Right hindlimb (tissue), 1 donor: ENCODE results near the gene HDAC10.

Experiments used
- DNase-seq: peaks from one replicate; pipeline ENCODE4 v3.0.0-alpha.2; 2018

HDAC10 gene, protein sequence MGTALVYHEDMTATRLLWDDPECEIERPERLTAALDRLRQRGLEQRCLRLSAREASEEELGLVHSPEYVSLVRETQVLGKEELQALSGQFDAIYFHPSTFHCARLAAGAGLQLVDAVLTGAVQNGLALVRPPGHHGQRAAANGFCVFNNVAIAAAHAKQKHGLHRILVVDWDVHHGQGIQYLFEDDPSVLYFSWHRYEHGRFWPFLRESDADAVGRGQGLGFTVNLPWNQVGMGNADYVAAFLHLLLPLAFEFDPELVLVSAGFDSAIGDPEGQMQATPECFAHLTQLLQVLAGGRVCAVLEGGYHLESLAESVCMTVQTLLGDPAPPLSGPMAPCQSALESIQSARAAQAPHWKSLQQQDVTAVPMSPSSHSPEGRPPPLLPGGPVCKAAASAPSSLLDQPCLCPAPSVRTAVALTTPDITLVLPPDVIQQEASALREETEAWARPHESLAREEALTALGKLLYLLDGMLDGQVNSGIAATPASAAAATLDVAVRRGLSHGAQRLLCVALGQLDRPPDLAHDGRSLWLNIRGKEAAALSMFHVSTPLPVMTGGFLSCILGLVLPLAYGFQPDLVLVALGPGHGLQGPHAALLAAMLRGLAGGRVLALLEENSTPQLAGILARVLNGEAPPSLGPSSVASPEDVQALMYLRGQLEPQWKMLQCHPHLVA

DNA sequence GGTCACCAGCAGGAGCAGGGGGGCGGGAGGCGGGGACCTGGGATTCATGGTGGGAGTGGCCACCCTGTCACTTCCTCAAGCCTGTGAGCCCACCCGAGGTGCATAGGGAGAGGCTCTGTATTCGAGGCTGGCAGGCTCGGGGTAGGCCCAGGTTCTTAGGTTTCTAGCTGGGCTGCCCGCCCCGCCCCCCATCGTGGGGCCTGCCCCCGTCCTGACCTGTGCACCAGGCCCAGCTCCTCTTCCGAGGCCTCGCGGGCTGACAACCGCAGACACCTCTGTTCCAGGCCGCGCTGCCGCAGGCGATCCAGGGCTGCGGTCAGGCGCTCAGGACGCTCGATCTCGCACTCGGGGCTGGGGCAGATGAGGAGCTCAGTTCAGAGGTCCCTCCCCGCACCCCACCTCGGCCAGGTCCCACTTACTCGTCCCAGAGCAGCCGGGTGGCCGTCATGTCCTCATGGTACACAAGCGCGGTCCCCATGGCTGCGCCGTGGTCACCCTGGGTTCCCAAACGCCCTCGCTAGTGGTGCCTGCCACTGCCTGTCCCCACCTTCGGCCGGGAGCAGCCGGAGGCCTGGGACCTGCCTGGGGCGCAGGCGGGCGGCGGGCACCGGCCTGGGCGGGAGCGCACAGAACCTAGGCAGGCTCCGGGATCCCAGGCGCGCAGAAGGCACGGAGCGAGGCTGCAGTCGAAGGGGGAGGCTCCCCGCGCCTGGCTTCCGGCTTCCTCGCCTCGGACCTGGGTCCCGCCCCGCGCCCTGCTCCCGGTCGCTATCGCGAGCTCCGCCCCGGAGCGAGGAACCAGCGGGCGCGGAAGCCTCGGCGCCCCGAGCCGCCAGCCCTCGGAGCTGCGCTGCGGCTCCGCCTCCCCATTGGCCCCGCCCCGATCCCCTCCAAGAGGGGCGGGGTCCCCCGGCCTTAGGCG, at the start of gene HDAC10:
HDAC10 (minus strand) TSS at position 711 of the 922 bp plus-strand sequence; CDS start at position 478, 233 bp downstream.
- peak; percentile 82 for DNase-seq

DNA sequence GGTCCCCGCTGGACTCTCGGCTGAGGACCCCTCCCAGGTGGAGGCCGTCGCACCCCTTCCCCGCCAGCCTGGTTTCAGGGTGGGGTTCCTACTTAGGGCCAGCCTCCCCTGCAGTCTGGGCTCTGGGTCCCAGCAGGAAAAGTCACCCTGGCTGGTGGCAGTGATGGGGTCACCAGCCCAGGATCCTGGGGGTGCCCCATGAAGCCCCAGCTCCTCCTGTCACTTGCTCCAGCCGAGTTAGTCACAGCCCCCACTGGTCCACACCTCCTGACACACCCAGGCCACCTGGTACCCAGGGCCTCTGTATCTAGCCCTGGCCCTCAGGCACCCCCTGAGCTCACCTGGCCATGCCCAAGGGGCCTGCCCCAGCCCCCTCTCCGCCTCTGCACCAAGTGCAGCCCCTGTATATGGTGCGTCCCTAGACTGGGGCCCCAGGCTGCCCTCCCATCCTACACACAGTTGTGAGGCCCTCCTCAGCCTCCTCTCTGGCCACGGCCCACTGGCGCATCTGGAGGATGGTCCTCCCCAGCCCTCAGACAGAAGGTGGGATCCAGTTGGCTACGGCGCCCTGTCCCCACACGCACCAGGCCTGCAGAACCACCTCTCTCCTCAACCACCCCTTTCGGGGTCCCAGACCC, 49.7 kb upstream of the HDAC10 start:
- DNase-seq: peak; percentile 19

DNA sequence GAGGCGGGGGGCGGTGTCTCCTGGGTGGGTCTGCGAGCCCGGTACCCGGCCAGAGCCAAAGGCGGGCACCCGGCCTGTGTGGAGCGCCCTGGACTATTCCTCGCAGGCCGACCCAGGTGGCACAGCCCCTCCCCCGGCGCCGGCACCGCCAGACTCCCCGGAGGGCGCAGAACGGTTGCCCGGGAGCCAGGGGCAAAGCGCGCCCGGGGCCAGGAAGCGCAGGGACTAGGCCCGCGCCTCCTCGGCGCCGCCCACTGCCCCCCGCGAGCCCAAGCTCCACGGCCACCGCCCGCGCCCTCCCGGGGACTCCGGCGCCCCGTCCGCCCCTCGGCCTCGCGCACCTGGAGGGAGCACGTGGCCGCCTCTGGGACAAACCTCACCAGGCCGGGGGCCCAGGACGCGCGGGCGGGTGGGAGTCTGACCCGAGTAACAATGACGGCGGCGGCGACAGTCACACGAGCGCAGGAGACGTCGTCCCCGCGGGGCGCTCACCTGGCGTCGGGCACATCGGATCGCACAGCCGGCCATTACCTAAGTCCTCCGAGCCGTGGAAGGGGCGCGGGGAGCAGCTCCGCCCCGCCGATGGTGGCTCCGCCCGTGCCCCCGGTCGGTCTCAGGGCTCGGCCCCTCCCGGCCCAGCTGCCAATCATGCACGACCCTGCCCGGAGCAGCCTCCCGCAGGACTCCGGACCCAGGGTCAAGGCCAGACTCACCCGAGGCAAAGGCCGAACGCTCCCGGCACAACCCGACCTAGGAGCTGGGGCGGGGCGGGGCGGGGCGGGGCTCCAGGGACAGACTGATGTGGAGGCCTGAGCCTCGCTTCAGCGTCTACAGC, 48.9 kb upstream of the HDAC10 start:
- DNase-seq: peak; percentile 27

DNA sequence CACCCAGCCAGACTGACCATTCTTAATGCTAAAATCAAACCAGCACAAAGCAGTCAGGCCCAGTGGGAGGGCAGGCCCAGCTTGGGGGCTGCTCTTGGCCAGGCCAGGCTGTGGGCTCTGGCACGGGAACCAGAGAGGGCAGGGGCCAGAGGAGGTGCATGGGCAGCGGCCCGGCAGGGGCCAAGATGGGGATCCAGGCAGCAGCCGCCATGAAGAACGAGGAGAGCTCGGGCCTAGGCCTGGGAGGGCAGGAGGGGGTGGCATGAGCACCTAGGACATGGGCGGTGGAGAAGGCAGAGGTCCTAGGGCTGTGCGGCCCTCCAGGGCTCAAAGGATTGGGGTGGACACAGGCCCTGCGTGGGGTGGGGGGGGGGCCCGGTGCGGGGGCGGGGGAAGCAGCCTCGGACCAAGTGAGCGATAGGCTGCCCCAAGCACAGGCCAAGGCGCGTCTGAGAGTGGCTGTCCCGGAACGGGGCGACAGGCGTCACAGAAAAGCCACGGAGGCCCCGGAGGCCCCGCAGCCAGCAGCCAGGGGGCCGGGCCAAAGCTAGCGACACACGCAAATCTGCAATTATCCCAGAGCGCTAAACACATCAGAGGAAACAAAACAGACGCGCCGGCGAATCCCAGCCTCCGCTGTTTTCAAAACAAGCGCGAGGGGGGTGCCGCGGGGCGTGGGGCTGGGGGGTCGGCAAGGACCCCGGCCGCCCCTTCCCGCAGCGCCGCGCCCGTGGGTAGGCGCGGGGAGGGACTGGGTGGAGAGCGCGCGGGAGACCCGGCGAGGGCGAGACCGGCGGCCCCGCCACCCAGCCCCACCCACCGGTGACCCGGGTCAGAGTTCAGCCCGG, 48.1 kb upstream of the HDAC10 start:
- DNase-seq: peak; percentile 55

DNA sequence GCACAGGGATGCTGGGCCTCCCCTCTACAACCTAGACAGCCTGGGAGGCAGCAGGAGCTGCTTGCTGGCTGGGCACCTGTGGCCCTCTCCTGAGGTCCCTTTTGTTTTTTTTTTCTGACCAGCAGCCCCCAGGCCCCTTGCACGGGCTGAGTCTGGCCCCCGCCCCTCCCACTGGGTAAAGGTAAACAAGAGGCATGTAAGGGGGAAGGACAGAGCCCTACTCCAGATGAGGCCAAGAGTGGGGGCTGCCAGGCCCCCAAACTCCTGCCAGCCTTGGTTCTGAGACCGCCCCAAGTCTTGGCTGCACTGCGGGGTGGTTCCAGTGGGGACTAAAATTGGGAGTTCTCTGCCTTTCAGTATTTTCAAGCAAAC, 47.2 kb upstream of the HDAC10 start:
- no peak for DNase-seq

DNA sequence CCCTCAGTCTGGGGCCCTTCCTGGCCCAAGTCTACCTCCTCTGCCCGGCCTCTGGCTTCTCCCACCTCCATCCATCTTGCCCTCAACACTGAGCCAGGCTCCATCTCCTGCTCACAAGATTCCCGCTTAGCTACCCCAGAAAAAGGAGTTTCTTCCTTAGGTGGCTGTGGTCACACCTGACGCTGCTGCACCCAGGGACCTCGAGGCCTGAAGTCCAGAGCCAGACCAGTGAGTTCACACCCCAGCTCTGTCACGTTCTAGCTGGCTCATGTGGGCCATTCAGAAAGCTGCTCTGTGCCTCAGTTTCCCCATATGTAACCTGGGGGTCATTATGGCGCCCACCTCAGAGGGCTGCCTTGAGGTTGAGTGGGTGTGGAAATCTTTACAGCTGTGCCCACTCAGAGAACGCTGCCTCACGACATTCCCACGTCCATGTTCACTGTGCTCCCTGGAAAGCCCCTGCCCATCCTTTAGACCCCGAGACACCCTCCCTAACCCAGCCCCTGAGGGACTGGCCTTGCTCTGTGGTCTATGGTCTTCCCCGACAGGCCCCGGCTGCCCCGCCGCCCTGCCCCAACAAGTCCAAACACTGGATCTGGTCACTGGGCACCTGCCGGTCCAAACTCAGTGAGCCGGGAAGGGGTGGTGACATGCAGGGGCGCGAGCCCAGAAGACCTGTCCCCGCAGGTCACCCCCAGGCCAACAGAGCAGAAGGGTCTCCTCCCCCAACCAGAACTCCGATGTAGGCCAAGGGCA, 46.6 kb upstream of the HDAC10 start:
- DNase-seq: no peak

DNA sequence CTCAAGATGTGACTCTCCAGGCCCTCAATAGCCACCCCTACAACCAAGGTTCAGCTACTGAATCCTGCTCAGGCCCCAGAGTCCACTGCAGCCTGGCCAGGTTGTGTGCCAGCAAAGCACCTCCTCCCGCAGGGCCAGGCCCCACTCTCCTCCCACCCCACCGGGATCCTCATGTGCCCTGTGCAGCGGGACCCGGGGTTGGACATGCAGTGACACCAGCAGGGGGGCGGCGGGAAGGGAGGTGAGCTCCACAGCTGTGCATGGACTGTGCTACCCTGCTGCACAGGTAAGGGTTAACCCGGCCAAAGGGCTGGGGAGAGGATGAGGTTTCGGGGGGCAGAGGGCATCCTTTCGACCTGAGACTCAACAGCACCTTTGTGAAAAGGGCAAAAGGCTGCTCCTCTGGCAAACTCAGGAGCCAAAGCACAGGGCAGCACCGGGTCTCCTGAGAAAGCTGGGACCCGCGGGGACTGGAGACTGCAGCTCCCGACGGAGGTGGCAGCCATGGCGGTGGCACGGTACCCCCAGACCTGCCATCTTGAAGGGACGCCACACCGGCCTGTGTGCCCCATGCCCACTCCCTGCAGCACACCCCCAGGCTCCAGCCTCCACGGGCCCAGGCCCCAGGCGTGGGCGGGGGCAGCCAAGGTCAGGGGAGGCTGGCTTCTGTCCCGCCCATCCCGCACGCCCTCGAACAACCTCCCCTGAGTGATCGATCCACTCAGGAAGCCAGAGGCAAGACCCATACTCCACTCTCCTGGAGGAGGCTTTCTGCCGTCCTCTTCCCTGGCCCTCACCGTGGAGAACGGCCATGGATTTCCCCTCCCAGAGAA, 45.8 kb upstream of the HDAC10 start:
- no peak for DNase-seq

DNA sequence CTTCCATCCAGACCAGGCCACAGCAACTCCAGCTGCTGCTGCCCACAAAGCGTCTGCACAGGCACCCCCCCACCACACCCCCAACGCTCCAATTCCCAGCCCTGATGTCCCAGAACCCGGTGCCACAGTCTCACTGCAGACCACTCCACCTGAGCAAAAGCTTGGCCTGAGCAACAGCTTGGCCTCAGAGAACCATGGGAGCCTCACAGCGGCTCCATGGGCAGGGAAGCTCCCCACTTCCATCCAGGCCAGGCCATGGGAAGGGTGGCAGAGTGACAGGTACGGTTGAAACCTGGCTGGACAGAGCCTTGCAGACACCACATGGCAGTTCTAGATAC, 43.2 kb upstream of the HDAC10 start:
- DNase-seq: no peak

DNA sequence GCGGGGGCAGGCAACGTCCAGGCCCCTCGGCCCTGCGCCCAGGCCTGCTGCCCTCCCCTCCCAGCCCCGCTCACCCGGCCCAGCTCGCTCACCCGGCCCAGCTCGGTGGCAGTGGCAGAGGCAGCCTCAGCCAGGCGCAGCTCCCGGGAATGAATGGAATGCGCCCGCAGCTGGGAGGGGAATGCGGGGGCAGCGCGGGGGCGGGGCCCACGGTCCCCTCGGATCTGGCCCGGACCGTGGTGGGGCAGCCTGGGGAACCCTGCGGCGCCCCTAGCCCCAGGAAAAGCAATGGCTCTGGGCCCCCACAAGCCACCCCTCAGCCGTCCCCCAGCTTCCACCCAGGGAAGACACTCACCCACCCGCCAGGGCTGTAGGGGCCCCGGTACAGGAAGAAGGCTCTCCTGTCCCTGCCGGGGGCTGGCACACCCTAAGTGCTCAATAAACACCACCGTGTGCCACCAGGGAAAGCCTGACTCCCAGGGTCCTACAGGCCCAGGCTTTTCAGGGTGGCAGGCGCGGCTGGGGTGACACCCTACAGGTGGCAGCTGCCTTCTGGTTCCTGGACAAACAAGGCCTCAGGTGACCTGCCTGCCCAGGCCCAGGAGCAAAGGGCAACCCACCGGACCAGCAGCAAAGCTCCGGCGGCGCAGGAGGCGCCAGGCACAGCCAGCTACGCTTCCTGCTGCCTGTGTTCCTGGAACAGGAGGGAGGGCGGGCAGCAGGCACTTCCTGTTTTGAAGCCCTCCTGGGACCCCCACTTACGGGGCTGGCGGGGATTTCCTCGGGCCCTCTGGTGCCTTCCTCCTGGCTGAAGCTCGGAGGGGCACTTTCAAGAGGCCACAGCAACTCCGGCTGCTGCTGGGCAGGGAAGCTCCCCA, 42.6 kb upstream of the HDAC10 start:
- peak; percentile 80 for DNase-seq

DNA sequence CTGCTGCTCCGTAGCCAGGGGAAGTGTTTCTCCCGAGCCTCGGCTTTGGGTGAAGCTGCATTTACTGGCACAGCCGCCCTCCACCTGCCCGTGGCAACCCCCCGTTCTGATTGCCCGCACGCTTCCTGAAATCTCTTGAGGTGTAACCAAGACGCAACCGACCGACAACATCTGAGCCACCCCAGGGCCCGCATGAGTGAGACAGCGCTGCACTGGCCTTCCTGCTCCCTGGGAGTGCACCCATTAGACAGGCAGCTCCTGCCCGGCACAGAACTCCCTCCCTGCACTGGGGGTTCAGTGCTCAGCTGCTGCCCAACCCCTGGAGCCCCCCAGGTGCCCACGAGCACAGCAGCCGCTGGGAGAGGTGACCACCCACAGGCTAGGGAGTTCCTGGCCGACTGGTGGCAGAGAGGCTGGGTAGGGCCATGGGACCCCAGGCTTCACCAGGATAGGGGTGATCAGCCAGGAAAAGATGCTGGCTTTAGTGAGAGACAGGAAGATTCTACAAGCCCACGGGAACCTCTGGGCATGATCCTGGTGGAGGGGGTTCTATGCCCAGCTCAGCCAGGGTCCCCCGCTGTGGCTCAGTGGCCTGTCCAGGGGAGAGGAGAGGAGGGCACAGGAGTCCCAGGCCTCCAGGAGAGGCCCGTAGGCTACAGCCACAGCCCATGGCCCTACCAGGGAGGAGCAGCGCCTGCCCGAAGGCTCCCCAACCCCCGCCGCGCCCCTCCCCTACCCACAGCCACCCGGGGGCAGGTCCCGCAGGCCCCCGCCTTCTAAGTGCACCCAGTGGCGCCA, 41.8 kb upstream of the HDAC10 start:
- DNase-seq: no peak

DNA sequence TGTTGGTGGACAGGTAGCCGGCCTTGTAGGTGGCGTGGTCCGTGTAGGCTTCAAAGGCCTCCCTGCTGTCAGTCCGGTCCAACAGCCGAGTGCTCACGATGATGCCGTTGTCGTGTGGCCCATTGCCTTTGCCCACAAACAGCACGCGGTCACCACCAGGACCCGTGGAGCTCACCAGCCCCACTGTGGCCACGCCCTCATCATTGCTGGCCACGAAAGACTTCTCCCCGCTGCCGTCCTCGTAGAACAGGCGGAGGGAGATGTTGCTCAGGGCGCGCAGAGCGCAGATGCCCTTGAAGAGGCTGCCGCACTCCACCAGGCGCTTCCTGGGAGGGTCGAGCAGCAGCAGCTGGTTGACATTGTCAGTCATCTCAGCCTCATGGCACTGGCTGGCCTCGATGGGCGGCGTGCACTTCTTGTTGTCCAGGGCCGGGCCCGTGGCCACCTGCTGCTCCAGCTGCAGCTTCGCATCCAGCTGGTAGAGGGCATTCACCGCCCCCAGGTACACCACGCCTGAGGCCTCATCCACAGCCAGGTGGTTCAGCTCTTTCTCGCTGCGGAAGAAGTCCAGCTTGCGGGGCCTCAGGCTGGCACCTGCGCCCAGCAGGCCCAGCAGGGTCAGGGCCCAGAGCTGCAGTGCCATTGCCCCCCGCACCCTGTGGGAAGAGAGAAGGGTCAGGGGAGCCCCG, 39.0 kb upstream of the HDAC10 start:
- no peak for DNase-seq

DNA sequence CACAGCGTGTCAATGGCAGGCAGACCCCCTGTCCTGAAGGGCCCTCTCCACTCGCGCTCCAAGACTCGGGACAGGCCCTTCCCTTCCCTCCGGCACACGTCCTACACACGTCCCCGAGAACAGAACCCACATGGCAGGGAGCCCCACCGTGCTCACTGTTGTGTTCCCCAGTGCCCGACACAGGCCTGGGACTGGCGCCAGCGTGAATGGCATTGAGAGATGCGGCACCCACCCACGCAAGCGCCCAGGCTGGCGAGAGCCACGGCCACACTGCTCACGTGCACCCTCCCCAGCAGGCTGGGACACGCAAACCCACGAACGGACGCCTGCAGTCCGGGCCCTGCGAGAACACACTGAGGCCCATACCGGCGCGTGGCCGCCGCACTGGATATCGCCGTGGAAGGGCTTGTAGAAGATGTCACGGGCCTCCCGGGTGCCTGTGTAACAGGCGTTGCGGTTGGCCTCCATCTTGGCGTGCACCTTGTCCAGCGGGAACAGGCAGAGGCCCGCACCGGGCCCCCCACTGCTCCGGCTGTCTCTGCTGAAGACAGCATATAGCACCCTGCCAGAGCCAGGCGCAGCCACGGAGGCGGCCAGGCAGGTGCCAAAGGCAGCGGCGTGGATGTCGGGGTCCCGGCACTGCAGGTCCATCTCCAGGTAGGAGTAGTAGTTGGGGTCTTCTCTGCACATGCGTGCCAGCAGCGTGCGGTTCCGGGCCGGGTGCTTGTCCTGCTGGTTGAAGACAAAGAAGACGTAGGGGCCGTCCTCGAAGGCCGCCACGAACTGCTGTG, 38.3 kb upstream of the HDAC10 start:
- no peak for DNase-seq

DNA sequence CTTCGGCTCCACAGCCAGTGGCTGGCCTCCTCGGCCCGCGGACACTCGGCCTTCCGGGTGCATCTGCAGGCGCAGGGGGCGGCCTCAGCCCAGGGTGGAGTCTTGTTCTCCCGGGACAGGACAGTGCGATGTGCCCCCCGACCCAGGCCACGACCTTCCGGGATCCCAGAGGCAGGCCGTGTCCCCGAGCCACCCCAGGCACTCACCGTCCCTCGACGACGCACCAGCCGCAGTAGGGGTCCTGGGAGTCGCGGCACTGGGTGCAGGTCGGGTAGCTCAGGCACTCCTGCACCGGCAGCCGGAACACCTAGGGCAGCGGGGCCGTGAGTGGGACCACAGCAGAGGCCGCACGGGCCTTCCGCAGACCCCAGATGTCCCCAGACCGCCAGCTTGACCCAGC, 36.7 kb upstream of the HDAC10 start:
- no peak for DNase-seq

DNA sequence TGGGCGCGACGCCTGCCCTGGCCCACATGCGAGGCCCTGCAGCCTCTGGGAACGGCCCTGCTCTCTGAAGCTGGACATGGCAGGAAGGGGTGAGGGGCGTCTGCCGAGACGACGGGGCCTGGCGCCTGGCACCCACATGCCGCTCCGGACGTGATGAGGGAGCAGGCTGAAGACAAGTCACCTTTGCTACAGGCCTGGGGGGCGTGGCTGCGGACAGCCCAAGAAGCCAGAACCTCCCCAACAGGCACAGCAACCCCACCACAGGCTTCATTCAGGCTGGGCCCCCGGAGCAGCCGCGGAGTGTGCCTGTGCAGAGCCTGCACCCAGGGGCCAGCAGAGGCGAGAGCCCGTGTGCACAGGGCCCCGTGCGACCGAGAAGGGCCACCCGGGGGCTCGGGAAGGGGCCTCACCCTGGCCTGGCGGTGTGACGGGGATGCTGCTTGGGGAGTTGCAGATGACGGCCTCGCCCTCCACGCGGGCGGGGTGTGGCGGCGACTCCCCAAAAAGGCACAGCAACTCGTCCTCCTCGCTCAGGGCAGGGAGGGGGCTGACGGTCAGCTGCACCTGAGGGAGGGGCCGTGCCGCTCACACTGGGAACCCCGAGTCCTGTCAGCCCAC, 35.7 kb upstream of the HDAC10 start:
- no peak for DNase-seq

DNA sequence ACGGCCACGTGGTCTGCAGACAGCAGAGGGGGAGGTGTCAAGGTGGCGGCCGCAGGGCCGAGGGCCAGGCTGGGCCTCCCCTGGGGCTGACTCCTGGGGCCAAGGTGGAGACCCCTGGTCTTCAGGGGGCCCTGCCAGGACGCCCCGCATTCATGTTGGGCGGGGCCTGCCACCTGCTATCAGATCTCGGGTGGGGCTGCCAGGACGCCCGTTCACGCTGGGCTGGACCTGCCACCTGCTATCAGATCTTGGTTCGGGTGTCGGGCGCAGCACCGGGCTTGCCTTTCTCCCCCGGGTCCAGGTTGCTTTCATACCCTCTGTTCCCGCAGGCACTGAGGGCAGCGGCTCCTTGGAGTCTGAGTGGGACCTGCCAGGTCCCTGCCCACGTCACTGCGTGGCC, 35.2 kb upstream of the HDAC10 start:
- no peak for DNase-seq
